ENCODE measurements around the gene PGAM5. TPM values are rescaled to one million over a fixed set of nuclear protein-coding genes. Genes with fewer than 3 reads are reported as not detected.

Gene PGAM5
- total RNA-seq, 1 donor from 2014 or later = 39.6 TPM

DNA sequence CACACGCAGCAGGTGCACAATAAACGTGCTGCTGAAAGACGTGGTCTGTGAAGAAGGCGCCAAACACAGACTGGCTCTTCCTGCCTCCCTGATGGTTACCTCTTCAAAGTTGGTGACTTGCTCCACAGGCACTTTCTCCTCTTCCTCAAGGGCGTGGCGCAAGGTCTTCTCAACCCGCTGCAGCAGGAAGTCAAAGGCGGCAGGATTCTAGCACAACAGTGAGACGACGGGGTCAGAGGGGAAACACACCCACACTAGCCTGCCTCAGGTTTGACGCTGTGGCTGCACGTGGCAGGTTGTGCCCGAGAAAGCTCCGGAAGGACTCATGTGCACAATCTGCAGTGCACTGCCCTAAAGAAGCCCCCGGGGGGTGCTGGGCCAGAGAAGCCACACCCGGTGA lies 38.5 kb upstream of the PGAM5 start:
- no peak for TF ChIP-seq CTCF (IDR thresholded peaks at IDR 0.05; ENCODE audit: unreplicated experiment)
- H3K4me3 Mint-ChIP-seq (ENCODE audit: low read depth) = no peak overlapping the region
- DNase-seq (ENCODE audit: low spot score, unreplicated experiment) = no peak
- no peaks in the 10 kb centered on the region for H3K4me1 Mint-ChIP-seq (ENCODE audit: low read depth)
- H3K27me3 Mint-ChIP-seq = no peaks in the 10 kb centered on the region
- no peaks in the 10 kb centered on the region for H3K9me3 Mint-ChIP-seq (ENCODE audit: low read depth)
- H3K36me3 Mint-ChIP-seq (ENCODE audit: insufficient read depth) = peaks cover 26% of the 10 kb centered on the region
- no peak overlapping the region for H3K27ac Mint-ChIP-seq

DNA sequence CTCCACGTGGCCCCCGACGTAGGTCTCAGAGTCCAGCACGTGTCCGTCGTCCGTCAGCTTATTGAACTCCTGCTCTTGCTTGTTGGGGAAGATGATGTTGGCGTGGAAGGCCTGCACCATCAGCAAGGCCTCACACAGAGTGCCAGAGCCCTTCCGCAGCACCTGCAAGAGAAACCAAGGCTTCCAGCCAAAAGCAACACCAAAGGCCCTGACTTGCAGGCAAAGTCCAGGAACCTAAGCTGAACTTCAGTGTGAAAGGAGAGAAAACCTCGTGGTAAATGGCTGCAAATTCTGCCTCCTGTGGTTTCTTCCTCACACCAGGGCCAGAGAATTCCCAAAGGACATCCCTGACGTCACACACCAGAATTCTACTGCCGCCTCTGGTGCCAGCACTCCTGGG lies 38.0 kb upstream of the PGAM5 start:
- Mint-ChIP-seq H3K9me3 (ENCODE audit: low read depth) (no peaks in the 10 kb centered on the region), H3K36me3 (ENCODE audit: insufficient read depth) (peaks cover 25% of the 10 kb centered on the region), H3K27me3 (no peaks in the 10 kb centered on the region), H3K27ac (no peak overlapping the region), H3K4me3 (ENCODE audit: low read depth) (no peak overlapping the region), H3K4me1 (ENCODE audit: low read depth) (no peaks in the 10 kb centered on the region)
- no peak for DNase-seq (ENCODE audit: low spot score, unreplicated experiment)
- no peak for TF ChIP-seq CTCF (IDR thresholded peaks at IDR 0.05; ENCODE audit: unreplicated experiment)

DNA sequence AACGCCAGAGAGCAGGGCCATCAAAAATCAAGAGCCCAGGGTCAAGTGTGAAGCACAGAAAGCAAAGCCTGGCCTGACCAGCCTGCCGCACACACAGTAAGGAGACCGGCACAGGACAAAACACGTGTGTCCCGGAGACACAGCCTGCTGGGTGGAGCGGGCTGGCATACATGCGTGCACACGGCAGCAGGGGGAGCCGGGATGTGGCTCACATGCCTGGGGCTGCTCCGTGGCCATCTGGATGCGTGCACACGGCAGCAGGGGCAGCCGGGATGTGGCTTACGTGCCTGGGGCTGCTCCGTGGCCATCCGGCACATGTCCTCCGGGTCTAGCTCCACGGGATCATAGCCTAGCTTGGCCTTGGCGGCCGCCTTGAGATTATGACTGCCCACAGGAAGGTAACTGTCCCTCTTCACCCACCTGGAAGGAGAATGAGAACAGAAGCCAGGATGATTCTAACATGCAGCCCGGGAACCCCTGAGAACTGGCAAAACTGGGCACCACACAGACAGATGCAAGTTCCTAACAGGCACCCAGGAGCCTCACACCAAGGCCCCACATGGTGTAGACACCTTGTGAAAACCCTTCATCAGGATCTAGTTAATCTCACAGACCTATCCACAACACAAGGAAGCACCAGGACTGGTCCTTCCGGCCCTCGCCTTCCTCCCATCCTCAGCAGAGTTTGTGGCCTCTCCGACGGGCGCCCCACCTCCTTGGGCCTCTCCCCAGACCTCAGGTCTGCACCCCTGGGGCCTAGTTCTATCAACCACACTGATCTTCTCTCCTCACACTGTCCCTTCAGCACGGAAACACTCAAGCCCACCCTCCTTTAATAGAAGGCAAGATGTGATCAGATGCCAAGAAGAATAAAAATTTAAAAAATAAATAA lies 37.1 kb upstream of the PGAM5 start:
- Mint-ChIP-seq H3K36me3 (ENCODE audit: insufficient read depth) (peaks cover 25% of the 10 kb centered on the region), H3K27ac (no peak overlapping the region), H3K9me3 (ENCODE audit: low read depth) (no peaks in the 10 kb centered on the region), H3K4me1 (ENCODE audit: low read depth) (no peaks in the 10 kb centered on the region), H3K27me3 (no peaks in the 10 kb centered on the region), H3K4me3 (ENCODE audit: low read depth) (no peak overlapping the region)
- TF ChIP-seq CTCF (IDR thresholded peaks at IDR 0.05; ENCODE audit: unreplicated experiment) = no peak
- no peak for DNase-seq (ENCODE audit: low spot score, unreplicated experiment)

- no peak for DNase-seq (ENCODE audit: low spot score, unreplicated experiment)
- H3K4me3 Mint-ChIP-seq (ENCODE audit: low read depth) = no peak overlapping the region
- peaks cover 22% of the 10 kb centered on the region for H3K36me3 Mint-ChIP-seq (ENCODE audit: insufficient read depth)
- H3K27me3 Mint-ChIP-seq = no peaks in the 10 kb centered on the region
- no peak overlapping the region for H3K27ac Mint-ChIP-seq
- no peaks in the 10 kb centered on the region for H3K9me3 Mint-ChIP-seq (ENCODE audit: low read depth)
- H3K4me1 Mint-ChIP-seq (ENCODE audit: low read depth) = no peaks in the 10 kb centered on the region
- no peak for TF ChIP-seq CTCF (IDR thresholded peaks at IDR 0.05; ENCODE audit: unreplicated experiment)
Measured at GRCh38 chr12:132674561-132674960, 36.1 kb upstream of the PGAM5 start.

- peaks cover 21% of the 10 kb centered on the region for H3K36me3 Mint-ChIP-seq (ENCODE audit: insufficient read depth)
- TF ChIP-seq CTCF (IDR thresholded peaks at IDR 0.05; ENCODE audit: unreplicated experiment) = no peak
- H3K27ac Mint-ChIP-seq = no peak overlapping the region
- H3K4me1 Mint-ChIP-seq (ENCODE audit: low read depth) = no peaks in the 10 kb centered on the region
- no peaks in the 10 kb centered on the region for H3K9me3 Mint-ChIP-seq (ENCODE audit: low read depth)
- no peak for DNase-seq (ENCODE audit: low spot score, unreplicated experiment)
- H3K4me3 Mint-ChIP-seq (ENCODE audit: low read depth) = no peak overlapping the region
- no peaks in the 10 kb centered on the region for H3K27me3 Mint-ChIP-seq
Measured at GRCh38 chr12:132675757-132676432, 34.7 kb upstream of the PGAM5 start.

Data from progenitor cell of endocrine pancreas (in vitro differentiated cells).